Measurements from ENCODE around the gene LBR. TPM values are rescaled to one million over a fixed set of nuclear protein-coding genes. Genes with fewer than 3 reads are reported as not detected.

Gene LBR
- total RNA-seq, 3 donors from 2014 or later: 20.3 to 36.1 (median 29.6) TPM

DNA sequence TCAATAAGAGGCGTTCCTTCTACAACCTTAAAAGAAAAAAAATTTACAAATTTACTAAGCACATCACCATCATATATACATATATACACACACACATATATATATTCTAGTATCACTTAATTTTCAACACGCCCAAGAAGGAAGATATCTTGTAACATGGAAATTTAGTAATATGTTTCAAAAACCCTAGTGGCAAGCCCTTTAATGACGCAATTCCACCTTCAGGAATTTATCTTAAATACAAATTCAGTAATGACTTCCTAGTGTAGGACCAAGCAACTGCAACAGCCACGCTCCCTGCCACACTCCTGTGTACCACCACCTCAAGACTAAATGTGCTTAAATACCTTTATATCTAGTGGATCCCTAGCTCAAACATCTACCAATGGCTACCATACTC, 12.5 kb downstream of the LBR start:
- no peaks in the 10 kb centered on the region for H3K36me3 ChIP-seq
- H3K4me3 ChIP-seq: no peak overlapping the region
- no peaks in the 10 kb centered on the region for H3K9me3 ChIP-seq
- no peak overlapping the region for H3K27ac ChIP-seq
- H3K4me1 ChIP-seq: no peaks in the 10 kb centered on the region
- TF ChIP-seq, protein P1, sequence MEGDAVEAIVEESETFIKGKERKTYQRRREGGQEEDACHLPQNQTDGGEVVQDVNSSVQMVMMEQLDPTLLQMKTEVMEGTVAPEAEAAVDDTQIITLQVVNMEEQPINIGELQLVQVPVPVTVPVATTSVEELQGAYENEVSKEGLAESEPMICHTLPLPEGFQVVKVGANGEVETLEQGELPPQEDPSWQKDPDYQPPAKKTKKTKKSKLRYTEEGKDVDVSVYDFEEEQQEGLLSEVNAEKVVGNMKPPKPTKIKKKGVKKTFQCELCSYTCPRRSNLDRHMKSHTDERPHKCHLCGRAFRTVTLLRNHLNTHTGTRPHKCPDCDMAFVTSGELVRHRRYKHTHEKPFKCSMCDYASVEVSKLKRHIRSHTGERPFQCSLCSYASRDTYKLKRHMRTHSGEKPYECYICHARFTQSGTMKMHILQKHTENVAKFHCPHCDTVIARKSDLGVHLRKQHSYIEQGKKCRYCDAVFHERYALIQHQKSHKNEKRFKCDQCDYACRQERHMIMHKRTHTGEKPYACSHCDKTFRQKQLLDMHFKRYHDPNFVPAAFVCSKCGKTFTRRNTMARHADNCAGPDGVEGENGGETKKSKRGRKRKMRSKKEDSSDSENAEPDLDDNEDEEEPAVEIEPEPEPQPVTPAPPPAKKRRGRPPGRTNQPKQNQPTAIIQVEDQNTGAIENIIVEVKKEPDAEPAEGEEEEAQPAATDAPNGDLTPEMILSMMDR (IDR thresholded peaks at IDR 0.05): no peak
- TF ChIP-seq POLR2A (IDR thresholded peaks at IDR 0.05) (no peak), POLR2AphosphoS5 (IDR thresholded peaks at IDR 0.05) (no peak)
- DNase-seq (ENCODE audit: low spot score in 2 of 2): no peak
- intact Hi-C loops (cut with DNase I; ENCODE audit: low total_unique reads): no loop called here
- no peaks in the 10 kb centered on the region for H3K27me3 ChIP-seq

DNA sequence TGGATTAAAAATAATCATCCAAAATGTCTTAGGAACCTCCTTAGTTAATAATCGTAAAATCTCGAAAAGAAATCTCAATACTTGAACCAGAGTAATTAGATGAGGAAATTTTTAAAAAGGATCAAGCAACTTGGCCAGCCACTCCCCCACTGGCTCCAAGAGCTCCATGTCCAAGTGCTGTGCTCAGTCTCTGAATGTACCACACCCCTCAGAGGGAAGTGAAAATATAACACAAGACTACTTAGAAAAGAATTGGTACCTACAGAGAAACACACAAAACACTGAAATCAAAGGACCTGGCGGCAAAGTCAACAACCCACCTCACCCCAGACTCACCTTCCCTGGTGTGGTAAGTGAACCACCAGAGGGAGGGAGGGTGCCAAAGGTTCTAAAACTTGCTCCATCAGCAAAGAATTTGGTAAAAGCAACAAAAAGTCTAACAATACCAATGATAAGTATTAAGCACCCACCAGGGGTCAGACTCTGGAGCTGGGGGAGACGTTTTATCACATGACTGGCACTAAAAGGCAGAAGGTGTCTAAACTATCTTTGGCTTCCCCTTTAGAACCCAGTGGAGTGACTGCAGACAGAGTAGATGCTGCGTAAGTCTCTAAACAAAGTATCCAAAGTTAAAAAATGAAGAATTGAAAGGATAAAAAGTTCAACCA, 14.0 kb downstream of the LBR start:
- no peak for TF ChIP-seq POLR2A (IDR thresholded peaks at IDR 0.05)
- TF ChIP-seq, protein P1 (IDR thresholded peaks at IDR 0.05): no peak
- TF ChIP-seq POLR2AphosphoS5 (IDR thresholded peaks at IDR 0.05): no peak
- intact Hi-C loops (cut with DNase I; ENCODE audit: low total_unique reads): no loop called here
- Histone ChIP-seq H3K4me1 (no peaks in the 10 kb centered on the region), H3K36me3 (no peaks in the 10 kb centered on the region), H3K27me3 (no peaks in the 10 kb centered on the region), H3K27ac (no peak overlapping the region), H3K9me3 (no peaks in the 10 kb centered on the region), H3K4me3 (no peak overlapping the region)
- DNase-seq (ENCODE audit: low spot score in 2 of 2): no peak

DNA sequence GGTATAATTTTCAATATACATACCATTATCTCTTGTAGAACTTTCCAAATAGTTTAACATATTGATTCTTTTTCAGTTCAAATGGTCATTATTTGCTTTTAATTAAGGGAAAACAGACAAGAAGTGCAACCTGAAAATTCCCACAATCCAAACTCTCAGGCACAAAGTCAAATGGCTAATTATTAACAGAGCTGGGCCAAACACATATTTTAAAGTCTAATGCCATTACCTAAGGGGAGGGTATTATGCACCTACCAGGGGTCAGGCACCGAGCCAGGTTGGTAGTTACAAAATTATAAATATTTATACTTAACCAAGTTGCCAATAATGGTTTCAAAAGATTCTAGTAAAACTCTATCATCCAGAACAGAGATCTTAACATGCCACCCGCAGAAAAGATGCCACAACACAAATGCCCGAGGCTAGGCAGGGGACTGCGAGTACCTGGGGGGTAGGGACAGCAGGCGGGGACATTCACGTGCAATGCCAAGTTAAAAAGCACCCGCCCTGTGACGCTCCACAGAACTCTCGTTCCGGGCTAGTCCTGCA, 15.0 kb downstream of the LBR start:
- H3K4me3 ChIP-seq: no peak overlapping the region
- no peak for TF ChIP-seq POLR2A (IDR thresholded peaks at IDR 0.05)
- TF ChIP-seq POLR2AphosphoS5 (IDR thresholded peaks at IDR 0.05): no peak
- TF ChIP-seq, protein P1 (IDR thresholded peaks at IDR 0.05): no peak
- no peak for DNase-seq (ENCODE audit: low spot score in 2 of 2)
- intact Hi-C loops (cut with DNase I; ENCODE audit: low total_unique reads): no loop called here
- H3K9me3 ChIP-seq: no peaks in the 10 kb centered on the region
- no peaks in the 10 kb centered on the region for H3K27me3 ChIP-seq
- no peaks in the 10 kb centered on the region for H3K4me1 ChIP-seq
- H3K27ac ChIP-seq: no peak overlapping the region
- H3K36me3 ChIP-seq: no peaks in the 10 kb centered on the region

DNA sequence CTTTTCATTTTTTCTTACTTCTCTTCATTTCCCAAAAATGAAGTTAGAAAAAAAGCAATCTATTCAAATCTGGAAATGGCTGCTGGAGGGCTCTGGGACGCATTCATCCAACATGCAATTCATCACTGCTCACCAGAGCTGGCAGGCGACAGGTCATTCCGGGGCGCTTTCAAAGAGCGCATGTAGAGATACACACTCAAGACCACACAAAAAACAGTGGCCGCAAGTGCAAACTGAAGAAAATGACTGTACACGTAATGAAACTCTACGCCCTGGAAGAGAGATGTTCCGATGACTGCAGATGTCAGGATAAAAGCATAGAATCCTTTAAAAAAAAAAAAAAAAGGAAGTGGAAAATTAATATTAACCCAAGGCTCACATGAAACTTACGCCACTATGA, 15.5 kb downstream of the LBR start:
- no peak overlapping the region for H3K4me3 ChIP-seq
- no peaks in the 10 kb centered on the region for H3K27me3 ChIP-seq
- H3K36me3 ChIP-seq: no peaks in the 10 kb centered on the region
- no peak overlapping the region for H3K27ac ChIP-seq
- DNase-seq (ENCODE audit: low spot score in 2 of 2): no peak
- H3K4me1 ChIP-seq: no peaks in the 10 kb centered on the region
- H3K9me3 ChIP-seq: no peaks in the 10 kb centered on the region
- intact Hi-C loops (cut with DNase I; ENCODE audit: low total_unique reads): no loop called here
- TF ChIP-seq, protein P1 (IDR thresholded peaks at IDR 0.05): no peak
- TF ChIP-seq POLR2AphosphoS5 (IDR thresholded peaks at IDR 0.05) (no peak), POLR2A (IDR thresholded peaks at IDR 0.05) (no peak)

DNA sequence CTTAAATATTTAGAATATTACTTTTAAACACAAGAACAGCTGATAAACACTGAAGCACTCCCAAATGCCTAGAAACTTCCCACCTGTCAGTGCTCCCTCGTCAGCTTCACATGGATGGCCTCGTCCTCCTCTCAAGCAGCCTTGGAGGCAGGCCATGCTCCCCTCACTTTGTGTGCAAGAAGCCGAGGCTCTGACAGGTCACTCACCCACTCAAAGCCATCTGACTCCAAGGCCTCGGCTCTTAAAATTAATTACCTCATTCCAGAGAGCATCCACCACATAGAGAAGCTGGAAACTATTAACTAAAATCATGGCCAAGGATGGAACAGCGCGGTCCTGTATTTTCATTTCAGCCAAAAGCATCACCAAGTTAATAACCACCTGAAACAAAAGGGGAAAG, 17.8 kb downstream of the LBR start:
- H3K4me3 ChIP-seq: no peak overlapping the region
- no peaks in the 10 kb centered on the region for H3K4me1 ChIP-seq
- H3K36me3 ChIP-seq: no peaks in the 10 kb centered on the region
- H3K9me3 ChIP-seq: no peaks in the 10 kb centered on the region
- TF ChIP-seq, protein P1 (IDR thresholded peaks at IDR 0.05): no peak
- no peak for TF ChIP-seq POLR2AphosphoS5 (IDR thresholded peaks at IDR 0.05)
- no peak for DNase-seq (ENCODE audit: low spot score in 2 of 2)
- no peak overlapping the region for H3K27ac ChIP-seq
- H3K27me3 ChIP-seq: no peaks in the 10 kb centered on the region
- intact Hi-C loops (cut with DNase I; ENCODE audit: low total_unique reads): no loop called here
